Hepatocyte (in vitro differentiated cells): ENCODE data around the gene ITGAE.

Experiments used
- EZH2 ChIP-seq: fragments of 200-600 bp; sonication (generic); IDR thresholded peaks from 2 replicates; pipeline ENCODE4 v1.6.1; 2016; ENCODE audit warnings: antibody characterized with exemption, mild to moderate bottlenecking, borderline replicate concordance
- EZH2phosphoT487 ChIP-seq: fragments of 200-600 bp; sonication (generic); IDR thresholded peaks from one replicate; pipeline ENCODE4 v1.6.1; 2018; ENCODE audit warnings: antibody characterized with exemption, mild to moderate bottlenecking, low read depth, moderate library complexity; ENCODE audit not compliant: unreplicated experiment, severe bottlenecking
- TF ChIP-seq, protein P1 (sequence below): fragments of 200-600 bp; sonication (generic); IDR thresholded peaks from 2 replicates; pipeline ENCODE4 v1.5.1; 2016; ENCODE audit warnings: antibody characterized with exemption, mild to moderate bottlenecking; ENCODE audit not compliant: poor library complexity

DNA sequence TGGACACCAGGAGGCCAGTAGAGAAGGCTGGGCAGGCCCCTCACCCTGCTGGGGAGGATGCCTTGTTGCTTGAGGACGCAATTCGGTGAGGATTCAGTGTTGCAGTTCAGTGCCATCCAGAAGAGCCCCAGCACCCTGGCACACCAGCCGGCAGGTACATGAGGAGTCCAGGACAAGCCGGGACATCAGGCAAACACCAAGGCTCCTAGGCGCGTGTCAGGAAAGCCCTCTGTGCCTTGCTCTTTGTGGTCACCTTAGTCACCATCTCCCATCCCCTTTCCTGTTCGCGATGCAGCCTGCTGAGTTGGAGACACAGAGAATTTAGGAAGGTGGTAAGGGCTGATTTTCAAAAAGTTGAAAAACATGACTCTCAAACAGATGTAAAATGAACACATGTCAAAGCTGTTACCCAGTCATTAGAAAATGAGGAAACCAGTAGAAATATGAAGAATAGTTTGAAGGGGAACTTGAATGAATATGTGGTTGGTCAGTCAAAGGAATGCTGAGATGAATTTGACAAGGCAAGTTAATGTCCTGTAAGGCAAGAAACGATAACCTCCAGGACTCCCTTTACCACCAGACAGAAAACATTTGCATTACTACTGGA is 47.3 kb upstream of the ITGAE start:
- TF ChIP-seq, protein P1, sequence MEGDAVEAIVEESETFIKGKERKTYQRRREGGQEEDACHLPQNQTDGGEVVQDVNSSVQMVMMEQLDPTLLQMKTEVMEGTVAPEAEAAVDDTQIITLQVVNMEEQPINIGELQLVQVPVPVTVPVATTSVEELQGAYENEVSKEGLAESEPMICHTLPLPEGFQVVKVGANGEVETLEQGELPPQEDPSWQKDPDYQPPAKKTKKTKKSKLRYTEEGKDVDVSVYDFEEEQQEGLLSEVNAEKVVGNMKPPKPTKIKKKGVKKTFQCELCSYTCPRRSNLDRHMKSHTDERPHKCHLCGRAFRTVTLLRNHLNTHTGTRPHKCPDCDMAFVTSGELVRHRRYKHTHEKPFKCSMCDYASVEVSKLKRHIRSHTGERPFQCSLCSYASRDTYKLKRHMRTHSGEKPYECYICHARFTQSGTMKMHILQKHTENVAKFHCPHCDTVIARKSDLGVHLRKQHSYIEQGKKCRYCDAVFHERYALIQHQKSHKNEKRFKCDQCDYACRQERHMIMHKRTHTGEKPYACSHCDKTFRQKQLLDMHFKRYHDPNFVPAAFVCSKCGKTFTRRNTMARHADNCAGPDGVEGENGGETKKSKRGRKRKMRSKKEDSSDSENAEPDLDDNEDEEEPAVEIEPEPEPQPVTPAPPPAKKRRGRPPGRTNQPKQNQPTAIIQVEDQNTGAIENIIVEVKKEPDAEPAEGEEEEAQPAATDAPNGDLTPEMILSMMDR = no peak
- TF ChIP-seq EZH2 (no peak), EZH2phosphoT487 (no peak)
